Measurements from ENCODE around the gene SLC22A23.

- no peak for TF ChIP-seq GATA2 (IDR thresholded peaks at IDR 0.05; ENCODE audit: low read depth, low read length)
- TF ChIP-seq GATA3 (IDR thresholded peaks at IDR 0.05; ENCODE audit: low read depth, low read length) = no peak
These were observed 169.5 kb downstream of the SLC22A23 start for GRCh38 chr6:3287308-3287707.
